H9 (cell line): ENCODE results near the gene FLACC1. TPM values are rescaled to one million over a fixed set of nuclear protein-coding genes. Genes with fewer than 3 reads are reported as not detected.

Experiments
- DNase-seq: peaks from one replicate; pipeline ENCODE4 v3.0.0-alpha.2; 2017
- H2AFZ ChIP-seq: one replicate; pipeline ENCODE4 v1.6.1; 2013; ENCODE audit warnings: mild to moderate bottlenecking, low read length, control low read depth, moderate library complexity
- H2AK5ac ChIP-seq: 2 replicates; pipeline ENCODE4 v1.6.1; 2013; ENCODE audit warnings: low read length, control low read depth, mixed read lengths; ENCODE audit not compliant: insufficient read length
- H2BK120ac ChIP-seq: one replicate; pipeline ENCODE4 v1.6.1; 2013; ENCODE audit warnings: low read depth, mild to moderate bottlenecking, low read length, control low read depth, inconsistent platforms; ENCODE audit not compliant: poor library complexity, severe bottlenecking
- H2BK12ac ChIP-seq: 2 replicates; pipeline ENCODE4 v1.6.1; 2013; ENCODE audit warnings: low read length, control low read depth, mixed read lengths, low read depth; ENCODE audit not compliant: insufficient read length
- H2BK15ac ChIP-seq: 2 replicates; pipeline ENCODE4 v1.6.1; 2013; ENCODE audit warnings: low read depth, low read length, control low read depth
- H2BK20ac ChIP-seq: one replicate; pipeline ENCODE4 v1.6.1; 2013; ENCODE audit warnings: low read depth, mild to moderate bottlenecking, low read length, control low read depth, inconsistent platforms; ENCODE audit not compliant: poor library complexity, severe bottlenecking
- H2BK5ac ChIP-seq: 2 replicates; pipeline ENCODE4 v1.6.1; 2013; ENCODE audit warnings: low read length, control low read depth, mixed read lengths; ENCODE audit not compliant: insufficient read length
- H3K14ac ChIP-seq: 2 replicates; pipeline ENCODE4 v1.6.1; 2013; ENCODE audit warnings: low read length, control low read depth; ENCODE audit not compliant: insufficient read depth
- H3K18ac ChIP-seq: 2 replicates; pipeline ENCODE4 v1.6.1; 2013; ENCODE audit warnings: low read depth, mild to moderate bottlenecking, mixed read lengths, low read length, control low read depth; ENCODE audit not compliant: insufficient read length
- H3K23ac ChIP-seq: 2 replicates; pipeline ENCODE4 v1.6.1; 2013; ENCODE audit warnings: low read length, control low read depth, mixed read lengths, low read depth; ENCODE audit not compliant: insufficient read length
- H3K23me2 ChIP-seq: 2 replicates; pipeline ENCODE4 v1.6.1; 2013; ENCODE audit warnings: low read depth, mild to moderate bottlenecking, mixed read lengths, low read length, control low read depth; ENCODE audit not compliant: insufficient read length, poor library complexity, severe bottlenecking
- H3K27ac ChIP-seq: 2 replicates; pipeline ENCODE4 v1.5.1; 2013; ENCODE audit warnings: low read length, control low read depth, mixed read lengths, low read depth; ENCODE audit not compliant: insufficient read length
- H3K27me3 ChIP-seq: 2 replicates; pipeline ENCODE4 v1.6.1; 2013; ENCODE audit warnings: low read length, control low read depth, inconsistent platforms; ENCODE audit not compliant: insufficient read depth
- H3K4ac ChIP-seq: 2 replicates; pipeline ENCODE4 v1.6.1; 2013; ENCODE audit warnings: low read depth, mild to moderate bottlenecking, control low read depth, inconsistent platforms, low read length, moderate library complexity
- H3K4me1 ChIP-seq: 2 replicates; pipeline ENCODE4 v1.6.1; 2013; ENCODE audit warnings: low read length, control low read depth, inconsistent platforms; ENCODE audit not compliant: insufficient read depth
- H3K4me2 ChIP-seq: 2 replicates; pipeline ENCODE4 v1.6.1; 2013; ENCODE audit warnings: low read length, control low read depth, mixed read lengths; ENCODE audit not compliant: insufficient read length, insufficient read depth
- H3K56ac ChIP-seq: 2 replicates; pipeline ENCODE4 v1.6.1; 2013; ENCODE audit warnings: low read depth, mild to moderate bottlenecking, mixed read lengths, low read length, control low read depth; ENCODE audit not compliant: insufficient read length
- H3K79me1 ChIP-seq: 2 replicates; pipeline ENCODE4 v1.6.1; 2013; ENCODE audit warnings: low read depth, mild to moderate bottlenecking, moderate library complexity, low read length, control low read depth, inconsistent platforms; ENCODE audit not compliant: insufficient read depth, poor library complexity, severe bottlenecking
- H3K79me2 ChIP-seq: 2 replicates; pipeline ENCODE4 v1.6.1; 2013; ENCODE audit warnings: low read length, control low read depth, inconsistent platforms; ENCODE audit not compliant: insufficient read depth
- H3K9ac ChIP-seq: 2 replicates; pipeline ENCODE4 v1.6.1; 2013; ENCODE audit warnings: low read length, control low read depth, mixed read lengths; ENCODE audit not compliant: insufficient read length; ENCODE audit errors: extremely low read depth
- H3K9me3 ChIP-seq: one replicate; pipeline ENCODE4 v1.6.1; 2013; ENCODE audit warnings: low read depth, low read length, inconsistent platforms; ENCODE audit not compliant: control insufficient read depth
- H3T11ph ChIP-seq: one replicate; pipeline ENCODE4 v1.6.1; 2013; ENCODE audit warnings: mild to moderate bottlenecking, low read length, control low read depth, inconsistent platforms
- H4K20me1 ChIP-seq: one replicate; pipeline ENCODE4 v1.6.1; 2013; ENCODE audit not compliant: control insufficient read depth, insufficient read length, insufficient read depth
- H4K5ac ChIP-seq: 2 replicates; pipeline ENCODE4 v1.6.1; 2013; ENCODE audit warnings: low read depth, mild to moderate bottlenecking, mixed read lengths, low read length, control low read depth; ENCODE audit not compliant: insufficient read length
- H4K8ac ChIP-seq: replicated peaks from 2 replicates; pipeline ENCODE4 v1.6.1; 2013; ENCODE audit warnings: low read length, control low read depth, mixed read lengths, low read depth; ENCODE audit not compliant: insufficient read length
- H4K91ac ChIP-seq: 2 replicates; pipeline ENCODE4 v1.6.1; 2013; ENCODE audit warnings: low read depth, mild to moderate bottlenecking, moderate library complexity, mixed read lengths, low read length, control low read depth; ENCODE audit not compliant: insufficient read length
- H3K27ac Mint-ChIP-seq, 3 experiments: 2 replicates in 2 of 3; 3 replicates in 1 of 3; pipeline ENCODE4 v1.8.0; 2020 to 2021; ENCODE audit warnings: mixed read lengths in 3 of 3, mild to moderate bottlenecking in 1 of 3, moderate library complexity in 1 of 3
- H3K27me3 Mint-ChIP-seq: 2 replicates; pipeline ENCODE4 v1.8.0; 2021; ENCODE audit warnings: low read depth, mild to moderate bottlenecking, moderate library complexity, mixed read lengths
- H3K36me3 Mint-ChIP-seq, 3 experiments: 2 replicates in 2 of 3; 3 replicates in 1 of 3; pipeline ENCODE4 v1.8.0; 2020 to 2021; ENCODE audit warnings: low read depth in 3 of 3, mixed read lengths in 3 of 3; ENCODE audit not compliant: insufficient read depth in 1 of 3
- H3K4me1 Mint-ChIP-seq, 2 experiments: 2 replicates each; pipeline ENCODE4 v1.8.0; 2020; ENCODE audit warnings: mixed read lengths in 2 of 2
- H3K4me3 Mint-ChIP-seq, 2 experiments: 2 replicates in 1 of 2; 3 replicates in 1 of 2; pipeline ENCODE4 v1.8.0; 2020 to 2021; ENCODE audit warnings: mild to moderate bottlenecking in 2 of 2, mixed read lengths in 2 of 2, moderate library complexity in 1 of 2
- H3K9me3 Mint-ChIP-seq, 2 experiments: 2 replicates in 1 of 2; 3 replicates in 1 of 2; pipeline ENCODE4 v1.8.0; 2020; ENCODE audit warnings: mild to moderate bottlenecking in 2 of 2, mixed read lengths in 2 of 2, moderate library complexity in 1 of 2
- WGBS: extraction: QIAGEN DNeasy Blood & Tissue Kit; methylation state at CpG from one replicate; pipeline ENCODE4 v1.1.7; 2013; ENCODE audit warnings: missing lambda C conversion rate, low lambda C conversion rate, mixed read lengths; ENCODE audit not compliant: insufficient read length; ENCODE audit errors: extremely low coverage; 5-methylcytosine and 5-hydroxymethylcytosine counted together
- total RNA-seq: library from RNA; stranded (reverse); gene quantifications from 2 replicates; pipeline ENCODE4 v1.2.1, GENCODE V29; 2021
- TF ChIP-seq, protein P1 (sequence below): fragments of 200-600 bp; sonication (generic); conservative IDR thresholded peaks from 3 replicates; pipeline ENCODE4 v1.8.0; 2021; ENCODE audit warnings: antibody characterized with exemption, mild to moderate bottlenecking

Gene FLACC1
- total RNA-seq, 1 experiment from 2014 or later: 0.42 TPM

- 0 out of 4 replicates have a peak, but pooled peaks cover 0 to 3% of the 10 kb centered on the region in 2 experiments for H3K4me1 Mint-ChIP-seq
- no peak overlapping the region for H3K9ac ChIP-seq
- H3K56ac ChIP-seq: no peak overlapping the region
- no peak overlapping the region for H4K8ac ChIP-seq
- H2BK120ac ChIP-seq: no peak overlapping the region
- no peaks in the 10 kb centered on the region for H4K20me1 ChIP-seq
- H3K27ac ChIP-seq: no peak overlapping the region
- no peak for DNase-seq
- no CpG with 5 or more reads among the region's 2 CpGs for WGBS
- no peak overlapping the region for H2BK20ac ChIP-seq
- no peaks in the 10 kb centered on the region for H3K4me1 ChIP-seq
- no peaks in the 10 kb centered on the region; a peak in 1 of 7 replicates for H3K36me3 Mint-ChIP-seq
- no peaks in the 10 kb centered on the region for H3K9me3 ChIP-seq
- TF ChIP-seq, protein P1, sequence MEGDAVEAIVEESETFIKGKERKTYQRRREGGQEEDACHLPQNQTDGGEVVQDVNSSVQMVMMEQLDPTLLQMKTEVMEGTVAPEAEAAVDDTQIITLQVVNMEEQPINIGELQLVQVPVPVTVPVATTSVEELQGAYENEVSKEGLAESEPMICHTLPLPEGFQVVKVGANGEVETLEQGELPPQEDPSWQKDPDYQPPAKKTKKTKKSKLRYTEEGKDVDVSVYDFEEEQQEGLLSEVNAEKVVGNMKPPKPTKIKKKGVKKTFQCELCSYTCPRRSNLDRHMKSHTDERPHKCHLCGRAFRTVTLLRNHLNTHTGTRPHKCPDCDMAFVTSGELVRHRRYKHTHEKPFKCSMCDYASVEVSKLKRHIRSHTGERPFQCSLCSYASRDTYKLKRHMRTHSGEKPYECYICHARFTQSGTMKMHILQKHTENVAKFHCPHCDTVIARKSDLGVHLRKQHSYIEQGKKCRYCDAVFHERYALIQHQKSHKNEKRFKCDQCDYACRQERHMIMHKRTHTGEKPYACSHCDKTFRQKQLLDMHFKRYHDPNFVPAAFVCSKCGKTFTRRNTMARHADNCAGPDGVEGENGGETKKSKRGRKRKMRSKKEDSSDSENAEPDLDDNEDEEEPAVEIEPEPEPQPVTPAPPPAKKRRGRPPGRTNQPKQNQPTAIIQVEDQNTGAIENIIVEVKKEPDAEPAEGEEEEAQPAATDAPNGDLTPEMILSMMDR: no peak
- H3K79me1 ChIP-seq: no peaks in the 10 kb centered on the region
- H3K23ac ChIP-seq: no peak overlapping the region
- no peaks in the 10 kb centered on the region for H3K27me3 ChIP-seq
- no peak overlapping the region for H2AFZ ChIP-seq
- H2BK12ac ChIP-seq: no peak overlapping the region
- no peaks in the 10 kb centered on the region for H3K23me2 ChIP-seq
- no peak overlapping the region for H2BK15ac ChIP-seq
- H4K91ac ChIP-seq: no peak overlapping the region
- no peak overlapping the region for H3K4ac ChIP-seq
- no peak overlapping the region for H2AK5ac ChIP-seq
- H3T11ph ChIP-seq: no peak overlapping the region
- H3K27ac Mint-ChIP-seq: no peak overlapping the region
- no peak overlapping the region for H2BK5ac ChIP-seq
- no peaks in the 10 kb centered on the region for H3K27me3 Mint-ChIP-seq
- H3K14ac ChIP-seq: no peak overlapping the region
- no peak overlapping the region for H3K18ac ChIP-seq
- no peaks in the 10 kb centered on the region for H3K9me3 Mint-ChIP-seq
- H3K4me2 ChIP-seq: no peak overlapping the region
- H3K4me3 Mint-ChIP-seq: no peak overlapping the region
- no peaks in the 10 kb centered on the region for H3K79me2 ChIP-seq
- H4K5ac ChIP-seq: no peak overlapping the region
Observed at GRCh38 chr2:201271917-201272316, 85.2 kb downstream of the FLACC1 start.
